GOT3 (cell line): ENCODE data around the gene CTNS.

ENCODE experiments used
- DNase-seq: peaks from one replicate; lab custom pipeline; 2025; ENCODE audit warnings: mixed read lengths; lab: John Stamatoyannopoulos, UW

The CTNS gene

DNA sequence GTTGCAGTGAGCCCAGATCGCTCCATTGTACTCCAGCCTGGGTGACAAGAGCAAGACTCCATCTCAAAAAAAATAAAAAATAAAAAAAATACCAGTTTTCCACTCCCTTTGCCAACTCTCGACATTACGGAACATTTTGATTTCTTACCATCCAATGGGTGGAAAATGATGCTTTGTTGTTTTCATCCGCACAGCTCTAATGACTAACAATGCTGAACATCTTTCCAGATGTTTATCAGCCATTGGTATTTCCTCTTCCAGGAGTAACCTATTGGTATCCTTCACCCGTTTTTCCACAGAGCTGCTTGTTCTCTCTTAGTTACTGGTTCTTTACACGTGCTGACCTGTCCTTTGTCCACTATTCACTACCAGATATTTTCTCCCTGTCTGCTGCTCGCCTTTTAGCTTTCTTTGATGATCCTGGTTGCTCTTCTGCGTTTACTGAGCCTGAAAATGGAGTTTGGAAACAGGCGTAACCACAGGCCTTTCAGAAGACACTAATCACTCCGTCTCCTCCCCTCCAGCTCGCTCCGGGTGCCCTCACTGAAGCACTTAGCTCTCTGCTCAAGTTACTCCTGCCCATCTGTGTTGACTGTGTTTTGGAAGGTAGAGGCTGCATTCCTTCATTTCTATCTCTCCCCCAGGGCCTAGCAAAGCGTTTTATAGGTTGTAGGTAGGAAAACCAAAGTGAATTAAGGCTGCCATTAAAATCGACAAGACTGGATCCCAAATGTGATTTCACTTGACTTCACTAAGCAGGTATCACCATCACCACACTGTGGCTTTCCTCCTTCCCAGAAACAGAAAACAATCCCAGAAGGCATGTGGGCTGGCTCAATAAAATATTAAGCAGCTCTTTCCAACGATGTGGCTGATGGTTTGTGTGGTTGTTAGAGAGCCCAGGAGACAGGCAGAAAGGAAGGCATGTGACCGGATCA lies 9.5 kb upstream of the CTNS start:
- DNase-seq, result no peak

GRCh38 chr17:3627769-3628167 lies 8.8 kb upstream of the CTNS start:
- no peak for DNase-seq

DNA sequence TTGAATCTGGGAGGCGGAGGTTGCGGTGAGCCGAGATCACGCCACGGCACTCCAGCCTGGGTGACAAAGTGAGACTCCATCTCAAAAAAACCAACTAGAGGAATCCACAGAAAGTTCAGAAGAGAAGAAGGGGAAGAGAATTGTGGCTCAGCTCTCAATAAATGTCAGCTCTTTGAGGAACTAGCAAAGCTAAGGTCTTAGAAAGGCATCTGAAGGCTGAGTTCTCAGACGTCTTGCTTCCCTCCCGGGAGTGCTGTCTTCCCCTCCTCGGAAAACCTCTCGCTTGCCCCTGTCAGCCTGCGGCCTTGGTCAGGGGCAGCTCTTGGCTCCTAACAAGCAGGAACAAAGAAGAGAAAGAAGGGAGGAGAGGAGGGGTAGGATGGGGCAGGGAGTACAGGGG lies 5.8 kb upstream of the CTNS start:
- DNase-seq, result no peak

GRCh38 chr17:3632287-3632686 lies 4.3 kb upstream of the CTNS start:
- DNase-seq, result no peak

DNA sequence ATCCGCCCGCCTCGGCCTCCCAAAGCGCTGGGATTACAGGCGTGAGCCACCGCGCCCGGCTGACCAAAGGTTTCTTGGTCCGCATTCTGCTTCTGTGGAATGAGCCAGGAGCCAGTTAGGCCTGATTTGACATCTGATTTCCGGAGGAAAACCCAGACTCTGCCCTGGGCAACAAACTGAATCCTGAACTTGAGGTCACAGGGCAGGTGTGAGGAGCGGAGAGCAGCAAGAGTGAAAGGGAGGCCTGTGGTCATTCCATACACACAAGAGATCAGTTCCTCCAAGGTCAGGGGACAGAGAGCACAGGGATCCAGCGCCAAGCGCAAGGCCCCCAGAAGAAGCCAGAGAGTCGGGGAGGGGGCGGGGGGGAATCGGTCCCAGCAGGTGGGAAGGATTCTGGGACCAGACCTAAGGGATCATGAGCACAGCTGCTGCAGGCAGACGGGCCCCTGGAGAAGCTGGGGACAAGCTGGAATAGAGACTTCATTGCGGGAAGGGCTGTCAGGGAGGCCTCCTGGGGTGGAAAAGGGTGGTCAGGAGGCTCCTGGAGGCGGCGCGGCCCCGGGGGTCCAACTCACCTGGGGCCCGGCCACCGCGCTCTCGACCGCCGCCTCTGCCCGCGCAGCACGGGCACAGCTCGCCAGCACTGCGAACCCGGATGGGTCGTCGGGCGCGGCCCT lies 946 bp upstream of the CTNS start:
- DNase-seq, result no peak

DNA sequence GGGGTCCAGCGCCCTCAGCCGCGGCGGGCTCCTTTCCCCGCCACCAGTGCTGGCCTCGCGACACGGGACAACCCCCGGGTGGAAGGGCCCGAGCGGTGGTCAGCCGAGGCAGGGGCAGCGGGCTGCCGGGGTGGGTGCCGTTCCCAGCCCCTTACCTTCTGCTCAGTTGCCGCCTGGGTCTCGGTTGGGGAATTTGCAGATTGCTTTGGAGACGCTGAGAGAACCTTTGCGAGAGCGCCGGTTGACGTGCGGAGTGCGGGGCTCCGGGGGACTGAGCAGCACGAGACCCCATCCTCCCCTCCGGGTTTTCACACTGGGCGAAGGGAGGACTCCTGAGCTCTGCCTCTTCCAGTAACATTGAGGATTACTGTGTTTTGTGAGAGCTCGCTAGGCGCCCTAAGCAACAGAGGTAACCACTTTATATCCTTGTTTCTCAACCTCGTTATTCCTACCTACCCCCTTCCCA lies 381 bp downstream of the CTNS start:
- no peak for DNase-seq

DNA sequence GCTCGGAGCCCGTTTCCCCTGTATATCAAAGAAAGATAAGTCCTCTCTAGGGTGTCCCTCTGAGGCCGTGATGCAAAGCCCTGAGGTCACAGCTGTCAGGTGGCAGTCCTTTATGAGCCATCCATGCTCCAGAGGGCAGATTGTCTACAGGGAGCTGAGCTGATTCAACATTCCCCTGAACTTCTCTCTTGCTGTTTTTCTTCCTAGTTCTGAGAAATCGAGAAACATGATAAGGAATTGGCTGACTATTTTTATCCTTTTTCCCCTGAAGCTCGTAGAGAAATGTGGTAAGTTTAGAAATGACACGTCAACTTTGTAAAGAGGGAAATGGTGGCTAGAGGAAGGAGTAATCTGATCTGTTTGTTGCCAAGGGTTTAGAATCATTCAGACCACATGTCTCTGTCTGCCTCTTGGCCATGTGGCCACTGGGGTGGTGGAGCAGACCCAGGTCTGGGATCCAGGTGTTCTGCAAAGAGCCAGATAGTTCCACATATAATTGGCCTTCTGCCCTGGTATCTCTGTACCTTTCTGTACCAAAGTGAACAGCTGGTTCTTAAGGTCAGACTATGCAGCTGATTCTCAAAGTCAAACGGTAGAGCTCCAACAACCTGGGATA lies 3.5 kb downstream of the CTNS start:
- DNase-seq, result no peak

GRCh38 chr17:3641014-3641413 lies 4.5 kb downstream of the CTNS start:
- no peak for DNase-seq

- no peak for DNase-seq
Measured at GRCh38 chr17:3641717-3642486, 5.3 kb downstream of the CTNS start.

GRCh38 chr17:3643889-3644349 lies 7.4 kb downstream of the CTNS start:
- no peak for DNase-seq

DNA sequence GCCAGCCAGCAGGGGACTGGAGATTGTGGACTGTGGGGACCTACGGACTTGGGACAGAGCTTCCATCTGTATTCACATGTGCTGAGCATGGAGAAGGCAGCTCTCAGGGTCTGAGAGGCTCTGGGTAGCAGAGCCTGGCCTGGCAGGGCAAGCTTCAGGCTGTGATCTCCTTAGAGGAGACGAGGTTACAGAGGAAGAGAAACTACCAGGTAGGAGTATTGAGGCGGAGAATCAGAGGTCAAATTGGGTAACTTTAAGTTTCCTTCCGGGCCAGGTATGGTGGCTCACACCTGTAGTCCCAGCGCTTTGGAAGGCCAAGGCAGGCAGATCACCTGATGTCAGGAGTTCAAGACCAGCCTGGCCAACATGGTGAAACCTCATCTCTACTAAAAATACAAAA lies 8.8 kb downstream of the CTNS start:
- DNase-seq, result no peak

DNA sequence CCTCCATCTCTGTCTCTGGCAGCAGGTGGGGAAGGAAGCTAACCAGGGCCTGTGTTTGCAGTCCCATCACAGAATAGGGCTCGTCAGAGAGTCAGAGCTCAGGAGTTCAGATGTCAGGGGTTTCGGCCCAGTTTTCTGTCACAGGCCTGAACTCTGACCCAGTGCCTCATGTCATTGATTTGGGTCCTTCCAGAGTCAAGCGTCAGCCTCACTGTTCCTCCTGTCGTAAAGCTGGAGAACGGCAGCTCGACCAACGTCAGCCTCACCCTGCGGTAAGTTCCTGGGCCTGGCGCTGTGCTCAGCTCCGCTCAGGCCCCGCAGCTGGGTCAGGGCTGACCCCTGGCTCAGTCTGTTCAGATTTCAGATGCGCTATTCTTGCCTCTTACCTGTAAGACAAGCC lies 10.7 kb downstream of the CTNS start:
- no peak for DNase-seq

- DNase-seq, result no peak
Measured at GRCh38 chr17:3647769-3648555, 11.4 kb downstream of the CTNS start.

GRCh38 chr17:3655766-3656165 lies 19.2 kb downstream of the CTNS start:
- DNase-seq, result no peak

GRCh38 chr17:3656353-3656752 lies 19.8 kb downstream of the CTNS start:
- no peak for DNase-seq

DNA sequence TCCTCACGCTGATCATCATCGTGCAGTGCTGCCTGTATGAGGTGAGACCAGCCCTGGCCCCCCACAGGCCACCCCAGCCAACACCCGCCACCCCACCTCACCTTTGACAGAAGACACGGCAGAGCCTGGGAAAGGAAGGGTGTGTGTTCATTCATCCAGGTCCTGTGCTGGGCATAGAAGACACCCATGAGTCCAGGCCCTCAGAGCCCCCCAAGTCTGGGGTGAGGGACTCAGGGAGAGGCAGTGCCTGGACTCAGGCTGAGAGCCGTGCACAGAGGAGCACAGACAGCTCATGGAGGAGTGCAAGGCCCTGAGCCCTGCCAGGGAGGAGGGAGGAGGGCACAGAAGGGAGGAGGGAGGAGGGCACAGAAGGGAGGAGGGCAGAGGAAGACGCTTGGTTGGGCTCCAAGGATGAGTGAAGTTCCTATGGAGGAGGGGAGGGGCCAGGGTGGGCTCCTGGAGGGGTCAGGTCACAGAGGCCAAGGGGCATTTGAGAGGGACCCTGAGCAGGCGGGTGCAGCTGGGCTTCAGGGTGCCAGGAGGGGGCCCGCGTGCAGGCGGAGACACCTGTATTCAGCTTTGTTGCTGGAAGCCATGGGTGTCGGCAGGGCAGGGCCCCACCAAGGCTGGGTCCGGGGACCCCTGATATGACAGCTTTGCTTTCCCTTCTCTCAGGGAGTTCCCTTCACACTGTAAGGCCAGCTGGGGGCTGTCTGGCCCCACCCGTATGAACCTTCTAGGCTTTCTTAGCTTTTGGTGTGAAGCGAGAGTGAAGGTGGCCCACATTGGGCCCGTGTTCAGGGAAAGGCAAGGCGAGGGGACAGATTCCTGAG lies 20.4 kb downstream of the CTNS start:
- DNase-seq, result no peak

DNA sequence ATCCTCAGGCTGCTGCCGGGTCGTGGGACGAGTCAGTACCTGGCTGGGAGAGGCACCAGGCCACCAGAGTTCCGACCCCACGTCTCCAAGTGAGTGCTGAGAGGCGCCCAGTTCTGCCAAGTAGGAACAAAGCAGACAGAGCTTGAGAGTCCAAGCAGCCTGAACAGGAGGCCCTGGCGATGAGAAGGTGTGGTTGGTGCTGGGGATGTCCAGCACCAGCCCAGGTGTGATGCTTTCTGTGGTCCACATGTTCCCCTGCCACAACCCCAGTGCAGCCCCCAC lies 21.0 kb downstream of the CTNS start:
- no peak for DNase-seq

DNA sequence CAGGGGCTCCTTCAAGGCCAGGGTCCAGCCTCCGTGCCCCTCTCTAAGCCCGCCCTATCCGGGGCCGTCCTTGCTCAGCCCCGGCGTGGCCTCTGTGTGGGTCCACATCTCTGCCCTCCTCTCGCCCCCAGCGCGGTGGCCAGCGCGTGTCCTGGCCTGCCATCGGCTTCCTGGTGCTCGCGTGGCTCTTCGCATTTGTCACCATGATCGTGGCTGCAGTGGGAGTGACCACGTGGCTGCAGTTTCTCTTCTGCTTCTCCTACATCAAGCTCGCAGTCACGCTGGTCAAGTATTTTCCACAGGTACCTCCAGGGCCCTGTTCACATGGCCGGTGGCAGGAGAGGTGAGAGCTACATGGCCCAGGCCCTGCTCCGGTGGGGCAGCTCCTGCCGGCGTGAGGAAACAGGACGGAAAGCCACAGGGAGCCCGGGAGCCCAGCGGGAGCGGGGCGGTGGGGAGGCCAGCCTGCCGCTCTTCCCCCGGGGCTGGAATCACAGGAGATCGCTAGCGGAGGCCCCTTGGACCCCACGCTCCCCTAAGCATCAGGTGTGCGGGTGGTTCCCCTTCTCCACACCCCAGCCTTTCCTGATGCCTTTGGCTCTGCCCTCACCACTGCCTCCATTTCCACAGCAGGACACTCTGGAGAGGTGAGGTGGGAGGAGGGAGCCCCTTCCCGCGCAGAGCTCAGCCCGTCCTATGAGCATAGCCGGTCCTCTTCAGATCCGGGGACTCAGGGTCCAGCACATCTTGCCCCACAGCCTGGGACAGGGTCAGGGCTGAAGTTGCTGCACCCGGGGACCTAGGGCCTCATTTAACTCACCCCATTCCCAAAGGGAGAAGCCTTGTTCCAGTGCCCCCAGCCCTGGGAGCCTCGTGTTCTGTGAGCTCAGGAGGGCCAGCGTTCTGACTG lies 21.6 kb downstream of the CTNS start:
- DNase-seq, result no peak

GRCh38 chr17:3658784-3659449 lies 22.4 kb downstream of the CTNS start:
- DNase-seq, result no peak
